Mesendoderm (in vitro differentiated cells): ENCODE data around the gene DNAJC13.
"Not testable (repeated sequence)": the region's sequence is repeated elsewhere in the genome, so short reads cannot be mapped to it uniquely, and the experiment has no call there.

Source experiments
- DNase-seq: peaks from one replicate; pipeline ENCODE4 v3.0.0; 2013
- H2AK5ac ChIP-seq: 2 replicates; pipeline ENCODE4 v1.6.1; 2013; ENCODE audit warnings: low read length, inconsistent platforms
- H2BK120ac ChIP-seq: 2 replicates; pipeline ENCODE4 v1.6.1; 2013; ENCODE audit warnings: low read depth, mild to moderate bottlenecking, low read length, moderate library complexity, mixed read lengths
- H2BK15ac ChIP-seq: replicated peaks from 2 replicates; pipeline ENCODE4 v1.6.1; 2013; ENCODE audit warnings: low read depth, mild to moderate bottlenecking, moderate library complexity
- H2BK5ac ChIP-seq: 2 replicates; pipeline ENCODE4 v1.6.1; 2013; ENCODE audit warnings: low read length, inconsistent platforms
- H3K18ac ChIP-seq: 2 replicates; pipeline ENCODE4 v1.6.1; 2013; ENCODE audit warnings: mild to moderate bottlenecking, low read length, mixed read lengths
- H3K23ac ChIP-seq: one replicate; pipeline ENCODE4 v1.6.1; 2013; ENCODE audit warnings: low read length
- H3K27ac ChIP-seq: 2 replicates; pipeline ENCODE4 v1.5.1; 2013; ENCODE audit warnings: low read depth, mild to moderate bottlenecking, inconsistent platforms, low read length, moderate library complexity
- H3K27me3 ChIP-seq: 2 replicates; pipeline ENCODE4 v1.6.1; 2013; ENCODE audit warnings: low read length, control low read depth, mild to moderate bottlenecking, inconsistent platforms; ENCODE audit not compliant: insufficient read depth, poor library complexity
- H3K36me3 ChIP-seq: 2 replicates; pipeline ENCODE4 v1.6.1; 2013; ENCODE audit warnings: low read length, inconsistent platforms; ENCODE audit not compliant: control insufficient read depth, insufficient read depth
- H3K4ac ChIP-seq: one replicate; pipeline ENCODE4 v1.6.1; 2013; ENCODE audit warnings: low read depth, mild to moderate bottlenecking, low read length, moderate library complexity
- H3K4me1 ChIP-seq: 2 replicates; pipeline ENCODE4 v1.6.1; 2013; ENCODE audit warnings: low read depth, low read length, inconsistent platforms; ENCODE audit not compliant: control insufficient read depth
- H3K4me2 ChIP-seq: 2 replicates; pipeline ENCODE4 v1.6.1; 2013; ENCODE audit warnings: low read length
- H3K4me3 ChIP-seq: 2 replicates; pipeline ENCODE4 v1.5.1; 2013; ENCODE audit warnings: mild to moderate bottlenecking, low read length
- H3K56ac ChIP-seq: one replicate; pipeline ENCODE4 v1.6.1; 2013; ENCODE audit warnings: low read length
- H3K79me1 ChIP-seq: 2 replicates; pipeline ENCODE4 v1.6.1; 2013; ENCODE audit warnings: low read length, inconsistent platforms
- H3K79me2 ChIP-seq: 2 replicates; pipeline ENCODE4 v1.6.1; 2013; ENCODE audit warnings: mild to moderate bottlenecking, low read length; ENCODE audit not compliant: control insufficient read depth, insufficient read depth
- H3K9ac ChIP-seq: 2 replicates; pipeline ENCODE4 v1.6.1; 2013; ENCODE audit warnings: low read length, inconsistent platforms
- H4K5ac ChIP-seq: one replicate; pipeline ENCODE4 v1.6.1; 2013; ENCODE audit warnings: low read length
- H4K8ac ChIP-seq: one replicate; pipeline ENCODE4 v1.6.1; 2013; ENCODE audit warnings: low read depth, mild to moderate bottlenecking, control low read depth, low read length, moderate library complexity
- WGBS: extraction: QIAGEN DNeasy Blood & Tissue Kit; methylation state at CpG from one replicate; pipeline ENCODE4 v1.1.7; 2013; ENCODE audit warnings: low lambda C conversion rate, missing lambda C conversion rate; ENCODE audit not compliant: insufficient coverage; ENCODE audit errors: extremely low coverage; 5-methylcytosine and 5-hydroxymethylcytosine counted together

Gene DNAJC13

DNA sequence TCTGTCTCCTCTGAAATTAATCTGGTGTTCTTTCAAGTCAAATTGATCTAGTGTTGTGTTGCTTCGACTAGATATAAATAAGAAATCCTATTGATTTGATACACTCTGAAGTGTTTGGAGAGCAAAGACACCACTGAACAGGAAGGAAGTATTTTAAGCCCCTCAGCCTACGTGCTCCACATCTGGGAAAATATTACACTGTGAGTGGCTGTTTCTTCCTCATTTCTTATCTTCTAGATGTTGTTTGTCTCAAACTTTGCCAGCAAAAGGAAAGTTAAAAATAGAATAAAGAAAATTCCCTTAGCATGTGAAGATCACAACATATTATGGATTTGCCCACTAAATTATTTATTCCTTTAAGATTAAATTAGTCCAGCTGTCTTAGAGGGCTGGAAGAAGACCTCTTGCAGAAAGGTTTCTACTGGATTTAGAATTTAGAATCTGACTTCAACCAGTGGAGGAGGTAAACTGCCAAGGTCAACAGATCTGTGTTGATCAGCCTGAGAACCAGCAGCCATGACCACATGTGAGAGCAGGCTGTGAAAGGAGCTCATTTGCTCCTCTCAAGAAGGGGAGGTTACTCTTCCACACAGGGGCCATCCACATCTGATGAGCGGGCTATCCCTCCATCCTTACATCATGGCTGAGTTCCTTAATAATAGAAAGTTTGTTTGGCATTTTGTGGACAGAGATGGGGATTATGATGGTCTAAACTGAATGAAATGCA lies 133.4 kb downstream of the DNAJC13 start:
- Histone ChIP-seq H3K4me3 (no peak overlapping the region), H3K18ac (no peak overlapping the region), H3K27ac (no peak overlapping the region), H3K79me2 (no peaks in the 10 kb centered on the region), H3K4ac (no peak overlapping the region), H3K56ac (no peak overlapping the region), H2BK120ac (no peak overlapping the region), H3K36me3 (no peaks in the 10 kb centered on the region), H3K79me1 (no peaks in the 10 kb centered on the region), H3K9ac (no peak overlapping the region), H3K23ac (no peak overlapping the region), H2BK5ac (no peak overlapping the region), H2AK5ac (no peak overlapping the region), H3K4me2 (no peak overlapping the region), H2BK15ac (no peak overlapping the region), H4K8ac (no peak overlapping the region), H3K27me3 (no peaks in the 10 kb centered on the region), H4K5ac (no peak overlapping the region), H3K4me1 (no peaks in the 10 kb centered on the region)
- no peak for DNase-seq
- no CpG with 5 or more reads among the region's 3 CpGs for WGBS

DNA sequence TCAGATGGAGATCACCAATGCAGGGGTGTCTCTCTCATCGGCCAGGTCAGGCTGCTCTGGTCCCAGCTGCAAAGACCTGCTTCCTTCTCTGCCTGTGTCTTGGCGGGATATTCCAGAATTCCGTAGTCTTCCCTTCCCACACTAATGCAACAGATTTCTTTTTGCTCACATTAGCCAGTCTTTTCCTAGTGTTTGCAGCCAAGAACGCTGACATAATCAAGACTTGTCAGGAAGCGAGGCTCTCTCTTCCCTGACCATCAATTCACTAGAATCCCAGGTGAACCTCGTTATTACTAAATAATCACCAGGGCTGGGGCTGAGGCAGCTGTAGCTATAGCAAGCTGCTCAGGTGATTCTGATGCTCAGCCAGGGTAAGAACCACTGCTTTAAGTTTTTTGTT lies 136.5 kb downstream of the DNAJC13 start:
- Histone ChIP-seq H2AK5ac (no peak overlapping the region), H3K4me2 (no peak overlapping the region), H4K8ac (no peak overlapping the region), H3K4ac (no peak overlapping the region), H4K5ac (no peak overlapping the region), H3K4me3 (no peak overlapping the region), H3K79me2 (no peaks in the 10 kb centered on the region), H3K27me3 (no peaks in the 10 kb centered on the region), H3K18ac (no peak overlapping the region), H2BK15ac (no peak overlapping the region), H3K36me3 (no peaks in the 10 kb centered on the region), H3K9ac (no peak overlapping the region), H3K4me1 (no peaks in the 10 kb centered on the region), H3K56ac (no peak overlapping the region), H3K23ac (no peak overlapping the region), H2BK120ac (no peak overlapping the region), H2BK5ac (no peak overlapping the region), H3K79me1 (no peaks in the 10 kb centered on the region), H3K27ac (no peak overlapping the region)
- no peak for DNase-seq
- no CpG with 5 or more reads among the region's 6 CpGs for whole genome bisulfite sequencing

DNA sequence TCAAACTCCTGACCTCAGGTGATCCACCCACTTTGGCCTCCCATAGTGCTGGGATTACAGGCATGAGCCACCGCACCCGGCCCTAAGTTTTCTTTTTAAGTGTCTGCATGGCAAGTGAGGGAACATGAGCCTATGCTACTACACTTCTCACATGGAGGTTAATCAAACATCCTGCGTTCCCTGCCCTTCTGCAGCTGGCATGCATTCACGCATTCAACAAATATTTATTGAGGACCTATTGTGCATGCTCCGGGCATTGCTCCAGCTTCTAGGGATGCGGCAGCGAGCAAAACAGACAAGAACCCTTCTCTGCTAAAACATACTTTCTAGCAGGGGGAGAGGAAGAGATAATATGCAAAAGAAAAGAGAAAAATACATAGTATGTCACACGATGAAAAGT lies 137.1 kb downstream of the DNAJC13 start:
- no peaks in the 10 kb centered on the region for H3K79me2 ChIP-seq
- H2AK5ac ChIP-seq, result no peak overlapping the region
- no peaks in the 10 kb centered on the region for H3K36me3 ChIP-seq
- H4K8ac ChIP-seq, result no peak overlapping the region
- no peak overlapping the region for H3K23ac ChIP-seq
- H2BK5ac ChIP-seq, result no peak overlapping the region
- H4K5ac ChIP-seq, result no peak overlapping the region
- H3K9ac ChIP-seq, result no peak overlapping the region
- no peaks in the 10 kb centered on the region for H3K27me3 ChIP-seq
- no peaks in the 10 kb centered on the region for H3K79me1 ChIP-seq
- H3K18ac ChIP-seq, result no peak overlapping the region
- no peak overlapping the region for H3K4me3 ChIP-seq
- no peak overlapping the region for H3K4ac ChIP-seq
- H3K56ac ChIP-seq, result no peak overlapping the region
- H2BK120ac ChIP-seq, result no peak overlapping the region
- WGBS, result no CpG with 5 or more reads among the region's 8 CpGs
- DNase-seq, result no peak
- H3K27ac ChIP-seq, result no peak overlapping the region
- no peak overlapping the region for H3K4me2 ChIP-seq
- no peaks in the 10 kb centered on the region for H3K4me1 ChIP-seq
- H2BK15ac ChIP-seq, result no peak overlapping the region

DNA sequence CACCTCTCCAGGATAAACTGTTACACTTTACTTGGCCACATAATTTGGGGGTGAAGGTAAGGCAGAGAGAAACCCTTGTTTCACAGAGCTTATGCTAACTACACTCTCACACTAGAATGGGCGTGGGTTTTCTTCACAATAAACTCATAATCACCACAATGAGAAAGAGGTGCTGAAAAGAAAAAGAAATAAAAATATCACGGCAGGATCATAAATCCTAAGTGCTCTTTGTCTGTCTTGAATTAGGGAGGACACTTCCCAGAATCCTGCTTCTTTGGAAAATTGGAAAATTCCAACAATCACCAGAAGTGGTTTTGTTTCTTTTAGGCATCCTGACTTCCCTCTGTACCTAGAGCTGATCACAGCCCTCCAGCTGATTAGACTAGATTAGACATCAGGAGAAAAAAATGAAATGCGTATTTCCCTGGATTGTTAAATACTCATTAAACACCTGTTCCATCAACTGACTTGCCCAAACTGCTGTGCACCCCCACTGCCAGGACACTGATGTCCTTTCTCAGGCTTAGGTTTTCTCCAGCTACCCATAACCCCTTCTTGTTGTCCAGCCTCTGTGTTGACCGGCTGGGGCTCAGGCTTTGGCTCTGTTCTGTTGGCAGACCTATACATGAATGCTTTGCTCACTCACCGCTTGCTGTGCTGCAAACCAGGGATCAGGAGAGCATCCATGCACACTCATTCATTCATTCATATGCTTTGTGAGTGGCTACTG lies 138.2 kb downstream of the DNAJC13 start:
- H3K23ac ChIP-seq, result no peak overlapping the region
- no peaks in the 10 kb centered on the region for H3K4me1 ChIP-seq

DNA sequence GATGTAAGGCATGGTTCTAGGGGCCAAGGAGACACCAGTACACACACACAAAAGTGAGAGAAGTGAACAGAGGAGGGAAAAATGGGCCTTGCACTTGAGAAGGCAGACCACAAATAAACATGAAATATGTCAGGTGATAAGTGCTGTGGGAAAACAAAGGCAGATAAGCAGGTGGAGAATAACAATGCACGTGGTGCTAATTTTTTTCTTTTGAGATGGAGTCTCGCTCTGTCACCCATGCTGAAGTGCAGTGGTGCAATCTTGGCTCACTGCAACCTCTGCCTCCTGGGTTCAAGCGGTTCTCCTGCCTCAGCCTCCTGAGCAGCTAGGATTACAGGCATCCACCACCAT lies 138.7 kb downstream of the DNAJC13 start:
- H3K56ac ChIP-seq, H4K8ac ChIP-seq, H2BK5ac ChIP-seq, H3K79me2 ChIP-seq, H3K18ac ChIP-seq, H3K4ac ChIP-seq, H3K27me3 ChIP-seq, DNase-seq, H2AK5ac ChIP-seq, H3K27ac ChIP-seq, H4K5ac ChIP-seq, H2BK120ac ChIP-seq, H3K79me1 ChIP-seq, H3K23ac ChIP-seq, H2BK15ac ChIP-seq, H3K36me3 ChIP-seq, H3K9ac ChIP-seq, H3K4me2 ChIP-seq, H3K4me3 ChIP-seq, H3K4me1 ChIP-seq: not testable (repeated sequence)
- no CpG with 5 or more reads among the region's 3 CpGs for WGBS

More for the DNA sequence above, 138.2 kb downstream of the DNAJC13 start:
- no peak for DNase-seq
- no peak overlapping the region for H3K9ac ChIP-seq
- H4K8ac ChIP-seq, result no peak overlapping the region
- H2BK15ac ChIP-seq, result no peak overlapping the region
- no peak overlapping the region for H2BK5ac ChIP-seq
- no peak overlapping the region for H3K18ac ChIP-seq
- H3K4me2 ChIP-seq, result no peak overlapping the region
- H3K4me3 ChIP-seq, result no peak overlapping the region
- no peak overlapping the region for H3K27ac ChIP-seq
- H3K56ac ChIP-seq, result no peak overlapping the region
- no peaks in the 10 kb centered on the region for H3K79me1 ChIP-seq
- no peaks in the 10 kb centered on the region for H3K79me2 ChIP-seq
- no peak overlapping the region for H2BK120ac ChIP-seq
- no CpG with 5 or more reads among the region's 5 CpGs for WGBS
- H3K27me3 ChIP-seq, result no peaks in the 10 kb centered on the region
- no peaks in the 10 kb centered on the region for H3K36me3 ChIP-seq
- no peak overlapping the region for H4K5ac ChIP-seq
- H2AK5ac ChIP-seq, result no peak overlapping the region
- no peak overlapping the region for H3K4ac ChIP-seq
